NCI-H2171 (cell line): Measurements from ENCODE around the gene FAM81A.
A peak's percentile ranks its signal among the peaks of the same experiment; 100 is the strongest.
"Not testable (repeated sequence)": the region's sequence is repeated elsewhere in the genome, so short reads cannot be mapped to it uniquely, and the experiment has no call there.

ENCODE experiments used
- DNase-seq: peaks from one replicate; lab custom pipeline; 2025; lab: John Stamatoyannopoulos, UW

Gene FAM81A

GRCh38 chr15:59437817-59438624 lies at the start of gene FAM81A:
TSS of gene FAM81A (plus strand) at chr15:59438186. CDS start at chr15:59458627, 20,441 bp downstream.
- DNase-seq, result peak; percentile 85

GRCh38 chr15:59388670-59389069 lies 49.3 kb upstream of the FAM81A start:
- no peak for DNase-seq

- DNase-seq, result no peak
These were observed 45.7 kb upstream of the FAM81A start for GRCh38 chr15:59392299-59392698.

- no peak for DNase-seq
These were observed 43.8 kb upstream of the FAM81A start for GRCh38 chr15:59394166-59394661.

- DNase-seq, result no peak
These were observed 41.8 kb upstream of the FAM81A start for GRCh38 chr15:59396211-59396610.

DNA sequence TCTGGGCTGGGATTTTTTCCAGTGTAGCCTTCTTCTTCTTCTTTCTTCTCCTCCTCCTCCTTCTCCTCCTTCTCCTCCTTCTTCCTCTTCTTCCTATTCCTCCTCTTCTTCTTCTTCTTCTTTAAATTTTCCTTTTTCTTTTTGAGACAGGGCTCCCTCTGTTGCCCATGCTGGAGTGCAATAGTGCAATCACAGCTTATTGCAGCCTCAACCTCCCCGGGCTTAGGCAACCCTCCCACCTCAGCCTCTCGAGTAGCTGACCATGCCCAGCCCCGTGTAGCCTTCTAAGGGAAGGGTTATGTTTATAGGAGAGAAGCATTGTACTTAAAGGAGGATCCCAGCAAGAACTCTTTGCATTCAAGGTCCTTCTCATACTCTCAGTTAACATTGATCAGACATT lies 41.3 kb upstream of the FAM81A start:
- DNase-seq, result no peak

DNA sequence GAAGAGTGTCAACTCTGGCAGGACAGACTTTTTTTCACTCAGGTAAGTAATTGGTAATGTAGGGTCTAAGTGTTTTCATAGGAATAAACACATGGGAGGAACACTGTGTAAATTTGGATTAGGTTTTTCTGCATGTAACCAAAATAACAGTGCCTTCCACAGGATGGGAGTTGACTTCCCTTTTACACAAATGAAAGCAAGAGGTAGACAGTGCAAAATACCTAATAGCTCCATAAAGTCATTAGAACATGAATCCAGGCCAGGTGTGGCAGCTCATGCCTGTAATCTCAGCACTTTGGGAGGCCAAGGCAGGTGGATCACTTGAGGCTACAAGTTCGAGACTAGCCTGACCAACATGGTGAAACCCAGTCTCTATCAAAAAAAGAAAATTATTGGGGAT lies 39.8 kb upstream of the FAM81A start:
- DNase-seq, result no peak

GRCh38 chr15:59399465-59400102 lies 38.4 kb upstream of the FAM81A start:
- DNase-seq, result no peak

- no peak for DNase-seq
These were observed 37.7 kb upstream of the FAM81A start for GRCh38 chr15:59400103-59400813.

DNA sequence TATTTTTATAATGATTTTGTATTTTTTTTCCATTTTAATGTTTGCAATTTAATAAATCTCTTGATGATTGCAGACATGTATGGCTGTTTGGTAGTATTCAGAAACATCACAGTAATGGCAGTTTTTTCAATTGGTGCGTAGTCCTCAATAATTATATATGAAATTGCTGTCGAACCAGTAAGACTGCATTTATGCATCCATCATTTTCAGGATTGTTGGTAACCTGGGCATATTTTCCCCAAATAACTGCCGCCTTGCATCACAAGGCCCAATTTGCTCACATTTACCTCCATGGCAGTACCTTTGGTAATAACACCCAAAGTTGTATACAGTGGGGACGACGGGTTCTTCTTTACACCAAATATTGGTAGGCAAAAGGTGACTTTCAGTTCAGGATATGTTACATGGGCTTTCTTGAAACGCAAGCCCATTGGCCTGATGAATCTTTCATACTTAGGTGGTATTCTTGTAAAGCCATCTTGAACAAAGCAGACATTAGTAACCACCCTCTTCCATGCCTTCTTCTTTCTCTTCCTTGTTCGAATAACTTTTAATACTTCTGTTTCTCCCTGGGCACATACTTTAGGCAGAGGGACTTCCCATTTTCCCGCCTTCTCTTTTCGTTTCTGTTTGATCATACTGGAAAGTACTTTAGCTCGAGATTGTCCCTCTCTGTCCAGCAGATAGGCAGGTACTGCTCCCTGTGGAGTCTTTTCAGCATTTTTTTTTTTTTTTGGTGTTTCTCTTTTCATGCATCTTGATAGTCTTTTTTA lies 36.7 kb upstream of the FAM81A start:
- not testable (repeated sequence) for DNase-seq

DNA sequence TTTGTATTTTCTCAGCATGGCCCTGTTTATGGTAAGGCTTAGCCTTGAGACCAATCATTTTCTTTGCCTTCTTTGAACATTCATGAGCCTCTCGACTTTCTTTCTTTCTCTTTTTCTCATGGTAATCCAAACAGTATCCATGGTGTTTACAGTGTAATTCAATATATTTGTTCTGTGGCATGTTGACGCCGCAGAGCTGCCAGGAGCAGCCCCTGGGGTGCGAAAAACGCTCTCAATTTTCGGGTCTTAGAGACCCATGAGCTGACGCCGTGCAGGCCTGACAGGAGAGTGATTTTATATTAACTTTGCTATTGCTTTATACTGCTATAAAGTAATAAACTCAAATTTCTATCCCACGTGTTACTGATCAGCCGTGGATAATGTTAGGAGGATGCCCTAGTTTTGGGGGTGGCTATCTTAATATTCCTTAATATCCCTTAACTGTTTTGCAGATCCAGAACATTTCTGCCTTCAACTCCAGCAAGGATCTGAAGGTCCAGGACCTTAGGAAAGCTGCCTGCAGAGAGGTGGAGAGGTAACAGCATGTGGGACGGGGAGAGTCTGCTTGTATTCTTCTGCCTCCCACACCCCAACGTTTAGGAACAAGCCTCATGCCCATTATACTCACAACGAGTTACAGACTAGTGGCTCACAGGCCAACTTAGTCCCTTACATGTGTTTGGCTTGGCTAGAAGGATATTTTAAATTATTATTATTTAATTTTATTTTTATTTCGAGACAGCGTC lies 36.0 kb upstream of the FAM81A start:
- peak; percentile 73 for DNase-seq

DNA sequence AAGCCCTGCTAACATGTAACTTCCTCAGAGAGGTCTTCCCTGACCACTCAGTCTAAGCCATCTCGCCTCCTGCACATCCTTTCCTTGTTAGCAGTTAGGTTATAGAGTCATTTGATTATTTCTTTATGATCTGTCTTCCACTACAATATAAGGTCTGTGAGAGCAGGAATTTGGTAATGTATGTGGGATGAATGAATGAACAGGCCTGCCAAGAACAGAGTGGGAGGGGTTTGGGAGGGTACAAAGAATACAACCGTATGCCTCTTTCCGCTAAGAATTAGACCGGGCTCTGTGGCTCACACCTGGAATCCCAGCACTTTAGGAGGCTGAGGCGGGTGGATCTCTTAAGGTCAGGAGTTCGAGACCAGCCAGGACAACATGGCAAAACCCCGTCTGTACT lies 32.9 kb upstream of the FAM81A start:
- no peak for DNase-seq

GRCh38 chr15:59406446-59406845 lies 31.5 kb upstream of the FAM81A start:
- DNase-seq, result no peak

DNA sequence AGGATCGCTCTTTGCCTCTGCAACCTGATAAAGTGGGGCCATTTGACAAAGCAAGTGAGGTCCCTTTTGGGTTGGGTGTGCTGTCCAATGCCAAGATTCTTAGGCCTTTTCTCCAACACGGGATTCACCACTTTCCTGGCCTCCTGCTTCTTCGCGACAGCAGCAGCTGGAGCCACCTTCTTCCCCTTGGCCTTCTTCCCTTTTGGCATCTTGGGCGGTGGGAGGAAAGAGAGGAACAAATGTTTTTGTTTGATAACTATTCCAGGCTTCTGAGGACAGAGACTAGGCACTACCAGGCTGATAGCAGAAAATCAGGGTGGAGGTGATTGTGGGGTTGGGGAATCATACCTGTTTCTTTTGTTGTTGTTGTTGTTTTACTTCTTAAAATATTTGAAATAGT lies 30.0 kb upstream of the FAM81A start:
- DNase-seq, result no peak

- DNase-seq, result no peak
These were observed 27.5 kb upstream of the FAM81A start for GRCh38 chr15:59410391-59410896.

- no peak for DNase-seq
These were observed 24.4 kb upstream of the FAM81A start for GRCh38 chr15:59413577-59413976.

DNA sequence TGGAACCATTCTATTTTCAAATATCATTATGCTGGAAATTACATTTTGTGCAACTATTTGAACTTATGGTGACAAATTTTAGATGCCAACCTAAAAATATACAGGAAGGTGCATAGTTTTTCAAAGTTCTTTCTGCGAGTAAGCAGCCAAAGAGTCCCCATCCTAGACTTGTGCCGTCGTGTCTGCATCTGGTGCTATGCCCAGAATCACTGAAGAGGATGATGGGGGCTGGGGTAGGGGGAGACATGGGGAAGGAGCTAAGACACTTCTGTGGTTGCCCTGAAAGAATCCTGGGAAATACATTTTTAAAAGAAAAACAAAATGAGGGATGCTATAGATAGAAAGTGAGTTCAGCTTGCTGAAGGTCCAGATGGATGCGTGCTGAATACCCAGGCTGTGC lies 21.2 kb upstream of the FAM81A start:
- DNase-seq, result no peak

GRCh38 chr15:59419170-59419569 lies 18.8 kb upstream of the FAM81A start:
- no peak for DNase-seq

GRCh38 chr15:59420108-59420507 lies 17.9 kb upstream of the FAM81A start:
- no peak for DNase-seq

DNA sequence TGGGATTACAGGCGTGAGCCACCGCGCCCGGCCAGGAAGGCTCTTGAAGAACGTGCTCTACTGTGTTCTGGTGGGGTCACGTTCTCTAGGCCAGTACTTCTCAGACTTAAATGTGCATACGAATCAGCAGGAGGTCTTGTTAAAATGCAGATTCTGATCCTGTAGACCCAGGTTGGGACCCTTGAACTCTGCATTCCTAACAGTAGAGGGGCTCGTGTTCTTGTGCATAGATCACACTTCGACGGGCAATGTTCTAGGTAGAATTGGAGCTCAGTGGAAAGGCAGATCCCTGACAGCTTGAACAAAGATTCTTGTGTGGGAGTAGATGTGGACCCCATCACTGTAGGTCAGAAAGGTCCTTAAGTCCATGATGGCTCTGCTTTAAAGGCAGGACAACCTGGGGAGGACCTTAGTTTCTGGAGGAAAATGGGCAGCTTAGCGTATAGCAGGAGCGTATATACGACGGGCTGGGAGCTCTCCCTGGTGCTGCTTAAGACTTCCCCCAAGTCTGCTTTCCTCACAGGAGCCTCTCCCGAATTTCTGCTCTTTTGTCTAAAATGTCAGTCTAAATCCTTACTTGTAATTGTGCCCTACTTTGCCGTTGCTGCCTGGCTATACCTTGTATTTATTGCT lies 16.9 kb upstream of the FAM81A start:
- no peak for DNase-seq

GRCh38 chr15:59424616-59425015 lies 13.4 kb upstream of the FAM81A start:
- no peak for DNase-seq
